Measurements from ENCODE around the gene NACC2. TPM values are rescaled to one million over a fixed set of nuclear protein-coding genes. Genes with fewer than 3 reads are reported as not detected.

NACC2 gene
- total and polyA plus RNA-seq, 2 donors (not counting 1 experiment from before 2014, with no cell fraction given): 0.34 to 1.9 TPM

DNA sequence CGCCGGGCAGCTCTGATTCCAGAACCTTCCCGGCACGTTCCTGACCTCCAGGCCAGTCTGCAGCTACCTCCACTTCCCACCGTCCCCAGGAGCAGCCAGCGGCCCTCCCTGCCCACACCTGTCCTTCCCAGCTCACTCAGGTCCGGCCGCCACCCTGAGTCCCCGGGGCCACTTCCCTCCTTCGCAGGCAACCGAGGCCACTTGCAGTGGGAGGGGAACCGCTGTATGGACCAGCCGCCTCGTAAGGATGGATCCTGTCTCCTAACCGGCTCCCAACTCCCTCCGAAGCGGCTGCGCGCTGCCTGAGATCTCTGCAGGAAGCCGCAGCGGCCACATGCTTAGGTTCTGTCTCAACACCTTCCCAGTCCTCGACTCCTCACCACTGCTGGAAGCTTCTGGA, 16.1 kb upstream of the NACC2 start:
- Histone ChIP-seq H3K4me3 (ENCODE audit: control extremely low read depth in 1 of 5, extremely low read depth in 1 of 5, insufficient read depth in 1 of 5, low read depth in 2 of 5, low read length in 4 of 5) (no peak overlapping the region), H4K20me1 (ENCODE audit: control insufficient read depth, insufficient read depth, low read length, poor library complexity, severe bottlenecking) (no peaks in the 10 kb centered on the region), H3K4me1 (ENCODE audit: control insufficient read depth in 2 of 2, insufficient read depth in 2 of 2, low read length in 2 of 2) (peaks cover 27 to 38% of the 10 kb centered on the region in 2 donors), H3K79me2 (ENCODE audit: control insufficient read depth, insufficient read depth, low read length) (peaks cover 3% of the 10 kb centered on the region), H3K27me3 (replicated peaks in 1 of 4; ENCODE audit: control extremely low read depth in 1 of 4, control insufficient read depth in 3 of 4, insufficient read depth in 4 of 4, low read length in 3 of 4) (peaks cover 0 to 3% (median 0%) of the 10 kb centered on the region in 4 experiments), H3K4me2 (replicated peaks; ENCODE audit: low read depth, low read length, poor library complexity, severe bottlenecking) (no peak overlapping the region), H2AFZ (ENCODE audit: insufficient read depth, low read depth, low read length, poor library complexity, severe bottlenecking) (no peak overlapping the region), H3K9me3 (ENCODE audit: control extremely low read depth in 1 of 3, control insufficient read depth in 2 of 3, insufficient read depth in 1 of 3, low read length in 2 of 3) (no peaks in the 10 kb centered on the region), H3K27ac (ENCODE audit: low read length in 2 of 2) (no peak overlapping the region), H3K9ac (ENCODE audit: low read length) (no peak overlapping the region), H3K36me3 (replicated peaks in 1 of 2; ENCODE audit: control extremely low read depth in 1 of 2, control insufficient read depth in 1 of 2, extremely low read depth in 1 of 2, insufficient read depth in 2 of 2, low read length in 1 of 2) (peaks cover 0 to 13% of the 10 kb centered on the region in 2 experiments)
- Mint-ChIP-seq H3K9me3 (ENCODE audit: insufficient read depth) (no peaks in the 10 kb centered on the region), H3K27me3 (no peaks in the 10 kb centered on the region), H3K4me1 (peaks cover 32% of the 10 kb centered on the region), H3K27ac (no peak overlapping the region), H3K4me3 (peak overlapping the region; percentile 44)
- DNase-seq (no peak), ATAC-seq (ENCODE audit: low read depth) (no peak)
- WGBS (ENCODE audit: insufficient coverage): 96% methylated on average over 21 of the region's 22 CpGs
- no peak for TF ChIP-seq EZH2 (IDR thresholded peaks at IDR 0.05; ENCODE audit: borderline replicate concordance, insufficient read depth, low read depth, low read length, poor library complexity, severe bottlenecking)
- TF ChIP-seq, protein P1, sequence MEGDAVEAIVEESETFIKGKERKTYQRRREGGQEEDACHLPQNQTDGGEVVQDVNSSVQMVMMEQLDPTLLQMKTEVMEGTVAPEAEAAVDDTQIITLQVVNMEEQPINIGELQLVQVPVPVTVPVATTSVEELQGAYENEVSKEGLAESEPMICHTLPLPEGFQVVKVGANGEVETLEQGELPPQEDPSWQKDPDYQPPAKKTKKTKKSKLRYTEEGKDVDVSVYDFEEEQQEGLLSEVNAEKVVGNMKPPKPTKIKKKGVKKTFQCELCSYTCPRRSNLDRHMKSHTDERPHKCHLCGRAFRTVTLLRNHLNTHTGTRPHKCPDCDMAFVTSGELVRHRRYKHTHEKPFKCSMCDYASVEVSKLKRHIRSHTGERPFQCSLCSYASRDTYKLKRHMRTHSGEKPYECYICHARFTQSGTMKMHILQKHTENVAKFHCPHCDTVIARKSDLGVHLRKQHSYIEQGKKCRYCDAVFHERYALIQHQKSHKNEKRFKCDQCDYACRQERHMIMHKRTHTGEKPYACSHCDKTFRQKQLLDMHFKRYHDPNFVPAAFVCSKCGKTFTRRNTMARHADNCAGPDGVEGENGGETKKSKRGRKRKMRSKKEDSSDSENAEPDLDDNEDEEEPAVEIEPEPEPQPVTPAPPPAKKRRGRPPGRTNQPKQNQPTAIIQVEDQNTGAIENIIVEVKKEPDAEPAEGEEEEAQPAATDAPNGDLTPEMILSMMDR (IDR thresholded peaks at IDR 0.05): no peak
- CTCF ChIA-PET: interaction anchor here (1.4 to 1.9 kb wide), 2 partner anchors 12 to 16 kb away, joined by 4 to 7 read pairs; partner anchors contain the start of gene NACC2
- intact Hi-C loops (cut with micrococcal nuclease): no loop called here
- POLR2A ChIA-PET: no interaction called here
